Neural progenitor cell (in vitro differentiated cells): ENCODE results near the gene AQP1. TPM values are rescaled to one million over a fixed set of nuclear protein-coding genes. Genes with fewer than 3 reads are reported as not detected.

Experiments used
- DNase-seq: peaks from one replicate; pipeline ENCODE4 v3.0.0-alpha.2; 2016; ENCODE audit warnings: low spot score
- H2AFZ ChIP-seq: fragments of 200-600 bp; sonication (generic); replicated peaks from 2 replicates; pipeline ENCODE4 v1.6.1; 2016; ENCODE audit warnings: antibody characterized with exemption
- H3F3A ChIP-seq: fragments of 200-600 bp; sonication (generic); 2 replicates; pipeline ENCODE4 v1.6.1; 2016; ENCODE audit warnings: antibody characterized with exemption, low read depth
- H3K27ac ChIP-seq: fragments of 200-600 bp; sonication (generic); 2 replicates; pipeline ENCODE4 v1.5.1; 2016; ENCODE audit warnings: mild to moderate bottlenecking
- H3K27me3 ChIP-seq: fragments of 200-600 bp; sonication (generic); 2 replicates; pipeline ENCODE4 v1.6.1; 2016; ENCODE audit warnings: mild to moderate bottlenecking, moderate library complexity
- H3K36me3 ChIP-seq: fragments of 200-600 bp; sonication (generic); 2 replicates; pipeline ENCODE4 v1.5.1; 2016
- H3K4me1 ChIP-seq: fragments of 200-600 bp; sonication (generic); 2 replicates; pipeline ENCODE4 v1.6.1; 2016; ENCODE audit warnings: mixed run types
- H3K4me2 ChIP-seq: fragments of 200-600 bp; sonication (generic); 2 replicates; pipeline ENCODE4 v1.6.1; 2016
- H3K4me3 ChIP-seq: fragments of 200-600 bp; sonication (generic); 2 replicates; pipeline ENCODE4 v1.5.1; 2016
- H3K79me2 ChIP-seq: fragments of 200-600 bp; sonication (generic); 2 replicates; pipeline ENCODE4 v1.6.1; 2016; ENCODE audit warnings: low read depth
- H3K9ac ChIP-seq: fragments of 200-600 bp; sonication (generic); 2 replicates; pipeline ENCODE4 v1.6.1; 2016
- H3K9me3 ChIP-seq: fragments of 200-600 bp; sonication (generic); 2 replicates; pipeline ENCODE4 v1.5.1; 2016; ENCODE audit warnings: low read depth
- H4K20me1 ChIP-seq: fragments of 200-600 bp; sonication (generic); 2 replicates; pipeline ENCODE4 v1.6.1; 2016; ENCODE audit warnings: low read depth
- H3K27ac Mint-ChIP-seq: 3 replicates; pipeline ENCODE4 v1.8.0; 2021; ENCODE audit warnings: mixed read lengths
- H3K27me3 Mint-ChIP-seq: 2 replicates; pipeline ENCODE4 v1.8.0; 2022; ENCODE audit warnings: low read depth, mild to moderate bottlenecking, inconsistent platforms, moderate library complexity, mixed read lengths; ENCODE audit not compliant: insufficient read depth
- H3K36me3 Mint-ChIP-seq: 3 replicates; pipeline ENCODE4 v1.8.0; 2021; ENCODE audit warnings: mixed read lengths
- H3K4me1 Mint-ChIP-seq: 3 replicates; pipeline ENCODE4 v1.8.0; 2021; ENCODE audit warnings: mixed read lengths
- H3K4me3 Mint-ChIP-seq: 3 replicates; pipeline ENCODE4 v1.8.0; 2021; ENCODE audit warnings: mild to moderate bottlenecking, moderate library complexity, mixed read lengths
- H3K9me3 Mint-ChIP-seq: 3 replicates; pipeline ENCODE4 v1.8.0; 2020; ENCODE audit warnings: mixed read lengths
- EZH2 ChIP-seq: fragments of 200-600 bp; sonication (generic); IDR thresholded peaks from 2 replicates; pipeline ENCODE4 v1.6.1; 2017; ENCODE audit warnings: antibody characterized with exemption, mild to moderate bottlenecking, moderate library complexity
- EZH2phosphoT487 ChIP-seq: fragments of 200-600 bp; sonication (generic); IDR thresholded peaks from 2 replicates; pipeline ENCODE4 v1.6.1; 2017; ENCODE audit warnings: antibody characterized with exemption
- total RNA-seq: library from RNA; depleted of rRNA; stranded (reverse); fragments of >200 nt; gene quantifications from 2 replicates; pipeline ENCODE4 v1.2.3, GENCODE V29; 2015; ENCODE audit warnings: low replicate concordance
- TF ChIP-seq, protein P1 (sequence below): fragments of 200-600 bp; sonication (generic); IDR thresholded peaks from 2 replicates; pipeline ENCODE4 v1.5.1; 2017; ENCODE audit warnings: antibody characterized with exemption, mild to moderate bottlenecking

The AQP1 gene
- total RNA-seq, 1 donor from 2014 or later: not detected

DNA sequence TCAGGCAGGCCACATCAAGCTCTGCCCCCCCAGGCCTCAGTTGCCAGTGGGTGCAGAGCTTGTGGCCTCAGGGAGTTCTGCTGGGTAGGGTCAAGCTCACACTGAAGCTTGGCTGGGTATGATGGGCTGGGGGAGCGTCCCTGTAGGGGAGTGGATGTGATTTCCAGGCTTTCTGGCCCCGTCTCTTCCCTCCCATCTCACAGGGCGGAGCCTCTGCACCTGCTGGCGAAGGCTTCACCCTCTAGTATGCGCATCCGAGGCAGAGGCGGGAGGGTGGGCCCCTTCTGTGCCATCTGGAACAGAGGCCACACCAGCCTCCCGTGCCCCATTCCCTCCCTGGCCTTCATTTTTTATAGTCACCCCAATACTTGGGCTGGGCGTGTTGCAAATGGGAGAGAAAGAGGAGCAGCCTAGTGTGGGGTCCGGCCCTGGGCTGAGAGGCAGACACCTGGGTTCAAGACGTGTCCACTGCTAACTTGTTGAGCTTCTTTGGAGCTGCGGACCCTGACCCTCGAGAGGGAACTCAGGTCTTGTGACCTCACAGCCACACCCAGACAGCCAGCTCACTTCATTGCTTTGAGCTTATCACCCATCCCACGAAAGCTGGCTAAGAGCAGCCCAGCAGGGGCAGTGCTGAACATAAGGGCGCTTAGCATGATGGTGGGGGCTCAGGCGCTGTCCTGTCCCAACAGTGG is 2.3 kb downstream of the AQP1 start:
- Mint-ChIP-seq H3K27me3 (peaks cover 9% of the 10 kb centered on the region), H3K9me3 (no peaks in the 10 kb centered on the region), H3K27ac (peak overlapping the region; percentile 42), H3K36me3 (no peaks in the 10 kb centered on the region), H3K4me1 (peaks cover 28% of the 10 kb centered on the region), H3K4me3 (no peak overlapping the region)
- peaks cover 38% of the 10 kb centered on the region for H3K4me1 ChIP-seq
- no peak overlapping the region for H3K27ac ChIP-seq
- H3K9ac ChIP-seq: no peak overlapping the region
- DNase-seq: no peak
- no peaks in the 10 kb centered on the region for H3K79me2 ChIP-seq
- H3K4me2 ChIP-seq: no peak overlapping the region
- H3K27me3 ChIP-seq: no peaks in the 10 kb centered on the region
- H3K4me3 ChIP-seq: no peak overlapping the region
- H2AFZ ChIP-seq: no peak overlapping the region
- H3F3A ChIP-seq: no peaks in the 10 kb centered on the region
- no peaks in the 10 kb centered on the region for H4K20me1 ChIP-seq
- H3K36me3 ChIP-seq: no peaks in the 10 kb centered on the region
- H3K9me3 ChIP-seq: no peaks in the 10 kb centered on the region
- TF ChIP-seq EZH2phosphoT487 (no peak), EZH2 (no peak)
- TF ChIP-seq, protein P1, sequence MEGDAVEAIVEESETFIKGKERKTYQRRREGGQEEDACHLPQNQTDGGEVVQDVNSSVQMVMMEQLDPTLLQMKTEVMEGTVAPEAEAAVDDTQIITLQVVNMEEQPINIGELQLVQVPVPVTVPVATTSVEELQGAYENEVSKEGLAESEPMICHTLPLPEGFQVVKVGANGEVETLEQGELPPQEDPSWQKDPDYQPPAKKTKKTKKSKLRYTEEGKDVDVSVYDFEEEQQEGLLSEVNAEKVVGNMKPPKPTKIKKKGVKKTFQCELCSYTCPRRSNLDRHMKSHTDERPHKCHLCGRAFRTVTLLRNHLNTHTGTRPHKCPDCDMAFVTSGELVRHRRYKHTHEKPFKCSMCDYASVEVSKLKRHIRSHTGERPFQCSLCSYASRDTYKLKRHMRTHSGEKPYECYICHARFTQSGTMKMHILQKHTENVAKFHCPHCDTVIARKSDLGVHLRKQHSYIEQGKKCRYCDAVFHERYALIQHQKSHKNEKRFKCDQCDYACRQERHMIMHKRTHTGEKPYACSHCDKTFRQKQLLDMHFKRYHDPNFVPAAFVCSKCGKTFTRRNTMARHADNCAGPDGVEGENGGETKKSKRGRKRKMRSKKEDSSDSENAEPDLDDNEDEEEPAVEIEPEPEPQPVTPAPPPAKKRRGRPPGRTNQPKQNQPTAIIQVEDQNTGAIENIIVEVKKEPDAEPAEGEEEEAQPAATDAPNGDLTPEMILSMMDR: no peak

DNA sequence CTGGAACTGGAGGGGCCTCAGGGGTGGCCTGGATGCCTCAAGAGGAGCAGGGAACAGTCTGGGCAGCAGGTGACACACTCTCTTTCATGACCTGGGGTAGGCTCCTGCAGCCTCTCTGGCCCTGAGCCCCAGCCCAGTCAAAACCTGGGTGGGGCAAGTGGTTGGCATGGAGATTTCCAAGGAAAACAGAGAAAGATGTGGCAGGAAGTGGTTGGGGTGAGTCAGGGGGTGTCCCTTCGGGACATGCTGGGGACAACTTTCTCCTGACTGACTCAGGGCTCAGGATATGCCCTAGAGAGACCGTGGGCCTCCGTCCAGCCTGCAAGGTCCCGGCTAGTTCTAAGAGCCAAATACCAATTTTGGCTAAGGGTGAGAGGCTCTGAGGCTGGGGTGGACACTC is 2.9 kb downstream of the AQP1 start:
- H3K4me3 ChIP-seq: no peak overlapping the region
- no peaks in the 10 kb centered on the region for H3K27me3 ChIP-seq
- DNase-seq: no peak
- no peaks in the 10 kb centered on the region for H3K36me3 ChIP-seq
- Mint-ChIP-seq H3K27ac (peak overlapping the region; percentile 53), H3K9me3 (no peaks in the 10 kb centered on the region), H3K4me3 (no peak overlapping the region), H3K36me3 (no peaks in the 10 kb centered on the region), H3K27me3 (peaks cover 9% of the 10 kb centered on the region), H3K4me1 (peaks cover 28% of the 10 kb centered on the region)
- TF ChIP-seq, protein P1: no peak
- TF ChIP-seq EZH2phosphoT487 (no peak), EZH2 (no peak)
- no peak overlapping the region for H3K27ac ChIP-seq
- H3K9me3 ChIP-seq: no peaks in the 10 kb centered on the region
- H3K4me2 ChIP-seq: no peak overlapping the region
- no peaks in the 10 kb centered on the region for H3F3A ChIP-seq
- H3K79me2 ChIP-seq: no peaks in the 10 kb centered on the region
- no peak overlapping the region for H2AFZ ChIP-seq
- H4K20me1 ChIP-seq: no peaks in the 10 kb centered on the region
- H3K9ac ChIP-seq: no peak overlapping the region
- peaks cover 38% of the 10 kb centered on the region for H3K4me1 ChIP-seq

DNA sequence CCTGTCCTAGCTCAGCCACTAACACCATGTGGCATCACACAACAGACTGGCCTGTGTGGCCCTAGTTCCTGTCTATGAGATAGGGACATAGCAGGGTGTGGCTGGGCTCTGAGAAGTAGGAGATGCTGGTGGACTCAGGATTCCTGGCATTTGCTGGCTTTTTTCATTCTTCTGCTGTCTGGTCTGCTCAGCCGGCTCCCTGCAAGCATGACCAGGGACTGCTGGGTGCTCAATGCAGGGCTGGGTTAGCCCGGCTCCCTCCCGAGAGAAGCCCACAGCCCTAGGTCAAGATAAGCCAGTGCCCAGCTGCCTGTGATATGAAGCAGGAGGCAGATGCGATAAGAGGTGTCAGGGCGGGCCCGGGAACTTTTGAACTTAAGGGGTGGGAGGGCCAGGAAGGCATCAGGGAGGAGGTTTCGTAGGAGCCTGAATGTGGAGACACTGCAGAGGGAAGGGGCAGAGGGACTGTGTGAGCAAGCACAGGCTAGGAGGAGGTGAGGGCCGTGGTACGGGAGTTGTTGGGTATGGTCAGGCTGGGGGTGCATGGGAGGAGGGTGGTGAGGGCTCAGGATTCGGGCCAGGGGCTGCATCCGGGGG is 3.5 kb downstream of the AQP1 start:
- Histone ChIP-seq H3K9ac (no peak overlapping the region), H4K20me1 (no peaks in the 10 kb centered on the region), H3K36me3 (no peaks in the 10 kb centered on the region), H3K27ac (no peak overlapping the region), H3K9me3 (no peaks in the 10 kb centered on the region), H2AFZ (no peak overlapping the region), H3K4me2 (no peak overlapping the region), H3K4me1 (peaks cover 38% of the 10 kb centered on the region), H3K79me2 (no peaks in the 10 kb centered on the region), H3F3A (no peaks in the 10 kb centered on the region), H3K27me3 (no peaks in the 10 kb centered on the region), H3K4me3 (no peak overlapping the region)
- H3K9me3 Mint-ChIP-seq: no peaks in the 10 kb centered on the region
- TF ChIP-seq EZH2phosphoT487 (no peak), EZH2 (no peak)
- TF ChIP-seq, protein P1: no peak
- DNase-seq: no peak
- no peaks in the 10 kb centered on the region for H3K36me3 Mint-ChIP-seq
- peaks cover 28% of the 10 kb centered on the region for H3K4me1 Mint-ChIP-seq
- peaks cover 9% of the 10 kb centered on the region for H3K27me3 Mint-ChIP-seq
- no peak overlapping the region for H3K4me3 Mint-ChIP-seq
- no peak overlapping the region for H3K27ac Mint-ChIP-seq
